CD8-positive, alpha-beta memory T cell (primary cell): Measurements from ENCODE around the gene VAV1. TPM values are rescaled to one million over a fixed set of nuclear protein-coding genes. Genes with fewer than 3 reads are reported as not detected.

Experiments used
- CTCF ChIA-PET: fragments of 350-600 bp; sonication (Branson Sonifier 250); formaldehyde crosslinking; loops from one replicate; lab custom pipeline; 2021; ENCODE audit warnings: antibody characterized with exemption; lab: Charles Lee
- POLR2A ChIA-PET: fragments of 350-600 bp; sonication (Branson Sonifier 250); formaldehyde crosslinking; loops from one replicate; lab custom pipeline; 2021; ENCODE audit warnings: antibody characterized with exemption; lab: Charles Lee
- DNase-seq, 5 donors: peaks; one replicate each; pipeline versions ENCODE4 v3.0.0 to v3.0.0-alpha.2; 2020 to 2022; ENCODE audit warnings: mixed read lengths in 1 of 5
- H3K27ac ChIP-seq: one replicate; pipeline ENCODE4 v1.7.0; 2013; ENCODE audit warnings: low read depth, mild to moderate bottlenecking, low read length, moderate library complexity
- H3K27me3 ChIP-seq: 2 replicates; pipeline ENCODE4 v1.7.0; 2013; ENCODE audit warnings: low read length, mild to moderate bottlenecking; ENCODE audit not compliant: insufficient read depth, poor library complexity, severe bottlenecking
- H3K36me3 ChIP-seq: 2 replicates; pipeline ENCODE4 v1.7.0; 2013; ENCODE audit warnings: mild to moderate bottlenecking, low read length, moderate library complexity; ENCODE audit not compliant: insufficient read depth
- H3K4me1 ChIP-seq: 2 replicates; pipeline ENCODE4 v1.7.0; 2013; ENCODE audit warnings: mild to moderate bottlenecking, low read length, moderate library complexity; ENCODE audit not compliant: insufficient read depth
- H3K4me3 ChIP-seq: 2 replicates; pipeline ENCODE4 v1.7.0; 2013; ENCODE audit warnings: mild to moderate bottlenecking, low read length
- H3K9me3 ChIP-seq: 2 replicates; pipeline ENCODE4 v1.7.0; 2013; ENCODE audit warnings: mild to moderate bottlenecking, low read length
- H3K27ac Mint-ChIP-seq, 8 donors: one replicate each; pipeline ENCODE4 v1.8.0; 2020 to 2021; ENCODE audit warnings: mixed read lengths in 8 of 8, mild to moderate bottlenecking in 6 of 8, inconsistent platforms in 3 of 8, moderate library complexity in 3 of 8
- H3K27me3 Mint-ChIP-seq, 2 donors: one replicate each; pipeline ENCODE4 v1.8.0; 2020 to 2021; ENCODE audit warnings: mixed read lengths in 2 of 2, mild to moderate bottlenecking in 1 of 2, moderate library complexity in 1 of 2
- H3K36me3 Mint-ChIP-seq, 3 donors: one replicate each; pipeline ENCODE4 v1.8.0; 2020 to 2021; ENCODE audit warnings: mixed read lengths in 3 of 3, inconsistent platforms in 1 of 3, mild to moderate bottlenecking in 1 of 3
- H3K4me1 Mint-ChIP-seq, 3 donors: one replicate each; pipeline ENCODE4 v1.8.0; 2020 to 2021; ENCODE audit warnings: mixed read lengths in 3 of 3, inconsistent platforms in 1 of 3, mild to moderate bottlenecking in 1 of 3
- H3K4me3 Mint-ChIP-seq, 7 donors: one replicate each; pipeline ENCODE4 v1.8.0; 2020 to 2021; ENCODE audit warnings: mixed read lengths in 7 of 7, mild to moderate bottlenecking in 6 of 7, moderate library complexity in 4 of 7, inconsistent platforms in 2 of 7
- H3K9me3 Mint-ChIP-seq, 5 donors: one replicate each; pipeline ENCODE4 v1.8.0; 2020 to 2022; ENCODE audit warnings: mixed read lengths in 5 of 5, mild to moderate bottlenecking in 3 of 5, moderate library complexity in 2 of 5, inconsistent platforms in 1 of 5
- polyA plus RNA-seq: library from polyadenylated mRNA; unstranded; fragments of 300-500 nt; fragmentation: Illumina TruSeq; gene quantifications from one replicate; pipeline ENCODE4 v1.2.3, GENCODE V29; 2021
- total RNA-seq, 2 experiments: library from RNA; stranded (reverse); gene quantifications; one replicate each; pipeline ENCODE4 v1.2.3, GENCODE V29; 2021

The VAV1 gene
- total and polyA plus RNA-seq, 3 experiments from 2014 or later: 28.4 to 52.9 (median 51.9) TPM

- Histone ChIP-seq H3K4me1 (peaks cover 62% of the 10 kb centered on the region), H3K9me3 (peaks cover 6% of the 10 kb centered on the region), H3K36me3 (no peaks in the 10 kb centered on the region), H3K27ac (no peak overlapping the region), H3K4me3 (no peak overlapping the region), H3K27me3 (no peaks in the 10 kb centered on the region)
- Mint-ChIP-seq H3K36me3 (peaks cover 0 to 37% (median 2%) of the 10 kb centered on the region in 3 donors), H3K9me3 (peaks cover 4 to 16% (median 11%) of the 10 kb centered on the region in 5 donors), H3K4me1 (peaks cover 41 to 66% (median 54%) of the 10 kb centered on the region in 3 donors), H3K4me3 (peak overlapping the region in 3 of 7 donors; percentile 9 to 48 (median 16)), H3K27ac (no peak overlapping the region), H3K27me3 (peaks cover 3 to 12% of the 10 kb centered on the region in 2 donors)
- ChIA-PET POLR2A (no interaction called here), CTCF (no interaction called here)
- no peak for DNase-seq
Observed at GRCh38 chr19:6894313-6894712, 121.8 kb downstream of the VAV1 start.

GRCh38 chr19:6903446-6903845 is 130.9 kb downstream of the VAV1 start:
- Histone ChIP-seq H3K4me3 (no peak overlapping the region), H3K36me3 (no peaks in the 10 kb centered on the region), H3K9me3 (peaks cover 17% of the 10 kb centered on the region), H3K4me1 (no peaks in the 10 kb centered on the region), H3K27ac (no peak overlapping the region), H3K27me3 (no peaks in the 10 kb centered on the region)
- Mint-ChIP-seq H3K4me1 (no peaks in the 10 kb centered on the region), H3K4me3 (no peak overlapping the region), H3K9me3 (peaks cover 16 to 48% (median 29%) of the 10 kb centered on the region in 5 donors), H3K27ac (no peak overlapping the region), H3K36me3 (peaks cover 1 to 52% (median 10%) of the 10 kb centered on the region in 3 donors), H3K27me3 (peaks cover 7 to 14% of the 10 kb centered on the region in 2 donors)
- DNase-seq: no peak
- CTCF ChIA-PET: interaction anchor here (1.0 kb wide), 1 partner anchor 22 kb away, joined by 3 read pairs; no protein-coding TSS in a partner anchor
- POLR2A ChIA-PET: no interaction called here

- H3K27ac ChIP-seq: no peak overlapping the region
- H3K9me3 Mint-ChIP-seq: peaks cover 12 to 27% (median 22%) of the 10 kb centered on the region in 5 donors
- no peaks in the 10 kb centered on the region for H3K4me1 ChIP-seq
- H3K4me3 Mint-ChIP-seq: no peak overlapping the region
- no peak overlapping the region for H3K27ac Mint-ChIP-seq
- H3K4me1 Mint-ChIP-seq: no peaks in the 10 kb centered on the region
- no peaks in the 10 kb centered on the region for H3K36me3 ChIP-seq
- H3K27me3 Mint-ChIP-seq: peaks cover 3 to 14% of the 10 kb centered on the region in 2 donors
- no peaks in the 10 kb centered on the region for H3K27me3 ChIP-seq
- H3K36me3 Mint-ChIP-seq: peaks cover 0 to 34% (median 7%) of the 10 kb centered on the region in 3 donors
- peaks cover 7% of the 10 kb centered on the region for H3K9me3 ChIP-seq
- CTCF ChIA-PET: no interaction called here
- POLR2A ChIA-PET: no interaction called here
- no peak for DNase-seq
- no peak overlapping the region for H3K4me3 ChIP-seq
Observed at GRCh38 chr19:6906559-6907060, 134.1 kb downstream of the VAV1 start.

Other genes with a start within 250 kb of the VAV1 start
- 10 to 100 TPM; 11.3 to 12.1 TPM for gene TNFSF9, start 241.7 kb upstream of the VAV1 start, total RNA-seq
- gene TNFSF9, start 241.7 kb upstream of the VAV1 start, polyA plus RNA-seq: 4.5 TPM
- 10 to 100 TPM; 63.1 to 70.0 TPM for gene CD70, start 181.6 kb upstream of the VAV1 start, total RNA-seq
- 4.0 TPM for gene CD70, start 181.6 kb upstream of the VAV1 start, polyA plus RNA-seq
- 100 to 1,000 TPM; 111 to 116 TPM for gene TNFSF14, start 102.5 kb upstream of the VAV1 start, total RNA-seq
- 30.7 TPM for gene TNFSF14, start 102.5 kb upstream of the VAV1 start, polyA plus RNA-seq
- gene C3, start 52.1 kb upstream of the VAV1 start, total RNA-seq: 1 to 10 TPM; 1.6 to 1.7 TPM
- gene C3, start 52.1 kb upstream of the VAV1 start, polyA plus RNA-seq: not detected
- 10 to 100 TPM; 72.0 to 74.0 TPM for gene GPR108, start 35.1 kb upstream of the VAV1 start, total RNA-seq
- gene GPR108, start 35.1 kb upstream of the VAV1 start, polyA plus RNA-seq: 108 TPM
- gene TRIP10, start 33.0 kb upstream of the VAV1 start, total RNA-seq: 10 to 100 TPM; 44.6 to 47.8 TPM
- gene TRIP10, start 33.0 kb upstream of the VAV1 start, polyA plus RNA-seq: 2.0 TPM
- gene SH2D3A, start 5.3 kb upstream of the VAV1 start, total RNA-seq: 10 to 100 TPM; 21.3 TPM
- gene SH2D3A, start 5.3 kb upstream of the VAV1 start, polyA plus RNA-seq: 40.6 TPM
- gene ADGRE1, start 114.9 kb downstream of the VAV1 start, total RNA-seq: under 1 TPM; 0.53 to 0.59 TPM
- gene ADGRE1, start 114.9 kb downstream of the VAV1 start, polyA plus RNA-seq: 0.36 TPM
- not detected for gene MBD3L2B, start 248.7 kb downstream of the VAV1 start, total RNA-seq
- gene MBD3L2B, start 248.7 kb downstream of the VAV1 start, polyA plus RNA-seq: not detected